ENCODE results near the gene STN1. TPM values are rescaled to one million over a fixed set of nuclear protein-coding genes. Genes with fewer than 3 reads are reported as not detected.

Gene STN1
- polyA plus RNA-seq, 4 donors: 24.8 to 27.6 (median 27.3) TPM

DNA sequence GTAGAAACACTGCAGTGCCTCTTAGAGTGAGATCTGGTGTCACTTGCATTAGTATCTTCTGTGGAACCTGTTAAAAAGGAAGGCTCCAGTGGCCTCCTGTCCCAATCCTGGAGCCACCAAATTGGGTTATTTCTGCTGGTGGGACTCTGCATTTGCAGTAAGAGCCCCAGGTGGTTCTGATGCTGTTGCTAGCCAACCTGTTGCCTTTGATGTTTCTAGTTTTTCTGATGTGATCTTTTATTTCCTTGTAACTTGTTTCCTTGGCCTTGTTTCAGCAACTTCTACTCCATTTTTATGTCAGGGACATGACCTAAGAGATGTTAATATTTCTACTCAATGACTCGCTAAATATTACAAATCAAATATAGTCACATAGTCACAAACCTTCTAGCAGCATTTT lies 12.5 kb upstream of the STN1 start:
- DNase-seq (ENCODE audit: low read depth in 4 of 4, low spot score in 3 of 4): no peak

DNA sequence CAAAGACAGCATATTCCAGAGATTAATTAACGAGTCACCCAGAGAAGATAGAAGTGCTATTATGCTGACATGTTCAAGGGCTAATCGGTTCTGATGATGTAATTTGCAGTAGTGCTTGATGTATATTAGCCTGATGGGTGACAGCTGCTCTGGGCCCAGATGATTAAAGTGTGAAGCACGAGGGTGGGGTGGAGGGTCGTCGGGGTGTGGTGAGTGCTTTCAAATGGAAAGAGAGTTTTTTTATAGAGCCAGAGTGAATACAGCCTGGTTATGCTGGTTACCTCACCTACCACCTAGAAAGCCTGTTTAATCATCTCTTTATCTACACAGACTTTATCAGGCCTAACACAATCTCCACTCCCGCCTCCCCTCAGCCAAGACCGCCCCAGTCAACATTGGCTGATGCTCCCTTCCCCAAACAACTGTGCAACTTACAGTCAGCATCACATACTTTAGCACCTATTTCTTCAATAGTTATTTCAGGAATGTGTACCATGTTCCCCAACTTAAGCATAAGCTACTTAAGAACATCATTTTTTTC lies 11.5 kb upstream of the STN1 start:
- DNase-seq (ENCODE audit: low read depth in 4 of 4, low spot score in 3 of 4): no peak

DNA sequence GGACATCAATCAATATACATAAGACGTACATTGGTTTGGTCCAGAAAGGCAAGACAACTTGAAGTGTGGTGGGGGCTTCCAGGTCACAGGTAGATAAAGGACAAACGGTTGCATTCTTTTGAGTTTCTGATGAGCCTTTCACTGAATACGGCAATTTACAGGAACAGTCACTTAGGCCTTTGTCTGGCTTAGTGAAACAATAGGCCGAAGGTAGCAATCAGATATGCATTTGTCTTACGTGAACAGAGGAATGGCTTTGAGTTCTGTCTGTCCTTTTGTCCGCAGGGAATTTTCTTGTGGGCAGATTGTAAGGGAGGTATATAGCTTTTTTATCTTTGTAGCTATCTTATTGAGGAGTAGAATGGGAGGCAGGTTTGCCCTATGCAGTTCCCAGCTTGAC lies 10.8 kb upstream of the STN1 start:
- no peak for DNase-seq (ENCODE audit: low read depth in 4 of 4, low spot score in 3 of 4)

DNA sequence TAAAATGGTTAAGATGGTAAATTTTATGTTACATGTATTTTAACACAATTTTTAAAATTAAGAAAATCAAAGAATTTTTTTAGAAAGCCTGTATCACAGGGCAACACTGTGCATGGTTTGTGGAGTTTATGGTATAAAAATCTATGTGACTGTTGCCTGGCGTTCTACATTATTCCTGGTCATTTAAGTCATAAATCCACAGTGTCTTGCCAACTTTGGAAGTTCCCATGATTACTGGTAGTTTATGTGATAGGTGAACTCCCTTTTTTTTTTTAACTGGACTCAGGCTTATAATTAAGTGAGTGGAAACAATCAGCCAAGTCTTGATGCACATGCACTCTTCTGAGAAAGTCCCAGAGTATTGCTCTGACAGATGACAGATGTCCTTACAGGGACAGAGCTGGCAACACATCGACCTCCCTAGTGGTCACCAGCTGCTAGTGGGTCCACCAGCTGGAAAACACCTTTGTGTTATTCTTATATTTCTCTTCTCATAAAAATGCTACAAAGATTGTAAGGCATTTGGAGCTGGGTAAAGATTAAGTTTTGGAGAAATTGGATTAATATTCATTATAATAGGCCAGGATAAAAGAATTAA lies 8.8 kb upstream of the STN1 start:
- no peak for DNase-seq (ENCODE audit: low read depth in 4 of 4, low spot score in 3 of 4)

DNA sequence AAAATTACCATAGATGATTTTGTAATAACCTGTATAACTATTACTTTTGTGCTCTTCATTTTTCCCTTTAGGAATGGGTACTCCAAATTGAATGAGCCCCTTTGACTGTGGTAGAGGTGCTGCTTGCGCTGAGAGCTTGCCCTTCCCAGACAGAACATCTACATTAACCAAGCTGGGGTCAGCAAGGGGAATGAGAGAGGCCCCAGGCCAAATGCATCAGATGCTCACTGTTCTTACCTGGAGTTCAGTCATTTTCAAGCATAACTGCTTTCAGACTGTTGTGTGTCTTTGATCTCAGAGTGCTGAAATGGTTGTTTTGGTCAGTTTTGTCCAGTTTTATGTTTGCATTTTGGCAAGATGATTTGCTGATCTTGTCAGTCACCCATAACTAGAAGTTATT lies 7.6 kb upstream of the STN1 start:
- DNase-seq (ENCODE audit: low read depth in 4 of 4, low spot score in 3 of 4): no peak

DNA sequence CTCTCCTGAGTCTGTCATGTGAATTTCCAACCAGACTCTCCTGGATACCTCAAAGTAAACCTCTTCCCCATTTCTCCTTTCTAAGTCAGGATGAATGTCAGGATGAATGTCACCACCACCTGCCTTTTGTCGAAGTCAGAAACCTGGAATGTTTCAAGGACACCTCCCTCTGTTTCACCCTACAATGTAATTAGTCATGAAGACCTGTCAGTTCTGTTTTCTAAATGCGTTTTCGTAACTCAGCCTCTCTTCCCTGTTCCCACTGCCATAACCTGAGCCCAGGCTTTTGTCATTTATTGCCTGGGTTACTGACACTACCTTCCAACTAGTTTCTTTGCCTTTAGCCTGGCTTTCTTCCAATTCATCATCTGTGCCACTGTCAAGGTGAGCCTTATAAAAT lies 5.5 kb upstream of the STN1 start:
- DNase-seq (ENCODE audit: low read depth in 4 of 4, low spot score in 3 of 4): no peak

DNA sequence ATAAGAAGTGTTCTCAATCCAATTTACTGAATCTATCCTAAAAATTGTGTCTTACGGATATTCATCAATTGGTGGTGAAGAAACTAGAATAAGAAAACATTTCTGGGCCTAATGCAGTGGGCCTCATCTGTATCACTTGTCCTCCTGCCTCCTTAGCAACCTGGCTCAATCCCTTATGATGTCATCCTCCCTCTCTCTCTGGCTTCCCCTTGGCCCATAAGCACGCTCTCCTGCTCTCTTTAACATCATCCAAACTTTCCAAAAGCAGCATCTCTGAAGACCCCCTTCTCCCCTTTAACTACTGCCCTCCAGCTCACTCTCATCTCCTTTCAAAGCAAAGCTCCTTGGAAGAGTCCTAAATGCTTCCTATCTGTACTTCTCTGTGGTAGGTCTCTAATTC lies 4.7 kb upstream of the STN1 start:
- no peak for DNase-seq (ENCODE audit: low read depth in 4 of 4, low spot score in 3 of 4)

DNA sequence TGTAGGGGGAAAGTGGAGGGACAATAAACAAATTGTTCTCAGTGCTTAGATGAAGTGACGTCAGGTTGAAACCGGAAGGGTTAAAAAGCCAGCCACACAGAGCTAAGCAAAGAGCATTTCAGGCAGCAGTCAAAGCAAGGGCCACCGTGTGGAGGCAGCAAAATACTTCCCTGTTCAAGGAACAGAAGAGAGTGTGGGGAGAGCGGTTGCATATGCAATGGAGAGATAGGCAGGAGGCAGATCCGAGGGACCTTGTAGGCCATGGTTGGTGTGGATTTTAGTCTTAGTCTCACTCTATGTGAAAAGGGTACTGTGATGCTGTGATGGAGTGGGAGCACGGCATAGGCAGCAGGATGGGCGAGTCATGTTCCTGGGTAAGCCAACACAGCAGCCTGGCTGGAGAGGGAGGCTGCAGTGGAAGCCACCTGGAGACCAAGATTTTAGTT lies 3.8 kb upstream of the STN1 start:
- DNase-seq (ENCODE audit: low read depth in 4 of 4, low spot score in 3 of 4): no peak

DNA sequence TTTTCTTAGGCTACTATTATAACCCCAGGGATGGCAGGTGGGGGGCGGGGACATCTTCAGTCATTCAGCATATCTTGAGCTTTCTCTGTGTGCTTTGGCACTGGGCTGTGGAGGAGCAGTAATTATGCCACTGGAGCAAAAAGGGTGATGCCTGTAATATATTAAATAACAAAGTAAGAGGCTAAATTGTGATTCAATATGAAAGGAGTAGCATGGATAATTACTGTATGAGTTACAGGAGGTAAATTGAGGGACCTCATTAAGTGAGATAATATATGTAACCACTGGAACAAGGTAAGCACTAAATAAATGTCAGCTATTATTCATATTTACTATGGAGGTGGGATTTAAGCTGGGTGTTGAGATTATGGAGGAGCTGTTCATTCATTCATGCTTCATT lies 3.3 kb upstream of the STN1 start:
- no peak for DNase-seq (ENCODE audit: low read depth in 4 of 4, low spot score in 3 of 4)

DNA sequence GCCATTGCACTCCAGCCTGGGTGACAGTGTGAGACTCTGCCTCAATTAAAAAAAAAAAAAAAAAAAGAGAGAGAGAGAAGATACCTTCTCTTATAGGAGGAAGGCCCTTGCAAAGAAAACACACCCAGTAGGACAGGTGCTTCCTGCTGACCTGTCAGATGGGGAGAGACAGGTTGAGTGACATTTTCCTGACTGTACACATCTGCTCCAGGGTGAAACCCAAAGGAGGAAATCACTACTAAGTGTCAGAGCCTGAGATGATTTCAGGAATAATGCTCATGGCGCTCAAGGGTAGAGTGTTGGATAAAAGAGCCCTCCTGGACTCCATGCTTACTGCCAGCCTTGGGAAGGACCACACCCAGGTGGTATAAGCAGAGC lies 1.7 kb upstream of the STN1 start:
- no peak for DNase-seq (ENCODE audit: low read depth in 4 of 4, low spot score in 3 of 4)

DNA sequence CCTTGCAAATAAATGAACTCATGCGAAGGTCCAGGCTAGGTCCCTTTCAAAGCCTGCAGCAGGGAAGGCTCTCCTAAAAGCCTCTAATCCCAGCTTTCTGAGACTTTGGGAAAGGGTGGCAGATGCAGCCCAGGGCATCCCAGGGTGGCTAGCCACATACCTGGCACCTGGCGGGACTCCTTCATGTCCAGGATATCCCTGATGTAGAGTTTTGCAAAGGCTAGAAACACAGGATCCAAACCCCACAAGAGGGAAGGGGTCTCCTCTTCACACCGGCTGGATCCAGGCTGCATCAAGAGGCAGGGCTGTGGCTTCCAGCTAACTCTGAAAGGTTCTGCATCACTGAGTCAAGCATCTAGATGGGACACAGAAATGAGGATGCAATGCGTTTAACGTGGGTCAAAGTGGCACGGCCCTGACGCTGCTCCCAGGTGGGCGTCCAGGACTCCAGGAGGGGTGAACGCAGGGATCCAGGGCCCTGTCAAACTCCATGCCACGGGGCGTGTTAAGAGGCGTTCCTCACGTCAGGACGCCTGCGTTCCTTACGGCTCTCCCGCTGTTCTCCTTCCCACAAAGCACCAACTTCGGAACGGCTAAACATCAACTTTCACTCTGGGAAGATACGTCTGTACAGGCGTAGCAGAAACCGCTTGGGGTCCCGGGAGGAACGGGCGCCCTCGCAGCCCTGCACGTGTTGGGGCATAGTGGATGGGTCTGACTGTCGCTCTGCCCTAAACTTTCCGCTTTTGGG lies 507 bp downstream of the STN1 start:
- DNase-seq (ENCODE audit: low read depth in 4 of 4, low spot score in 3 of 4): no peak

DNA sequence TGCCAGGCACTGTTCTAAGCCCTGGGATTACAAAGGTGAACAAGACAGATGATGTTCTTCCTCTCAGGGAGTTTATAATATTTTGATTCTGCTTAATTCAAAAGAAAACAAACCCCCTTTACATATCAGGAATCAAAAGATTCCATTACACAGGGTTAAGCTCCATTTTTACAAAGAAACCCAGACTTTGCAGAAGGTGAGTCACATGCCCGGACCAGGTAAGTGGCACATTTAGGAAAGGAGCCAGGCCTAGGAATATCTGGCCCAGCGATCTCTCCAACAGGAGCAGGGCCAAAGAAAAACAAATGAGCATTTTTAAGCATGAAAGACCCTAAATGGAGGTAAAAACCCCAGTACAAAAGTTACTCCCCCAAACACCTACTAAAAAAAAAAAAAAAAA lies 1.1 kb downstream of the STN1 start:
- DNase-seq (ENCODE audit: low read depth in 4 of 4, low spot score in 3 of 4): no peak

DNA sequence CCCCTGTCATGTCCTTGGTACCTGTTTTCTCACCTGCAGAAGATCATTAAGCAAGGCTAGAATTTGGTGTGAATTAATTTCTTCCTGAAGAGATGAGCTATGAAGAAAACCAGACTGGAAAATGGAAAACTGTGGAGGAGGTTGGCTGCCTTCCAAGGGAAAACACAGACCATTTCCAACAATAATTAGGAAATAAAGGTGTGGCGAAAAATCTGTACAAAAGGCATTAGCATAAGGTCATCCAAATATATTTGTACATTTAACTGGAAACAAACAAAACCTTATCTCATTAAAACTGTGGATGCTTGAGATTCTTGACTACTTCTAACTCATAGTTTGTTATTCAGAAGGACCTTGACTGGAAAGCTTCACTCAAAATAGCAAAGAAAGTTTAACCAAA lies 1.7 kb downstream of the STN1 start:
- DNase-seq (ENCODE audit: low read depth in 4 of 4, low spot score in 3 of 4): no peak

DNA sequence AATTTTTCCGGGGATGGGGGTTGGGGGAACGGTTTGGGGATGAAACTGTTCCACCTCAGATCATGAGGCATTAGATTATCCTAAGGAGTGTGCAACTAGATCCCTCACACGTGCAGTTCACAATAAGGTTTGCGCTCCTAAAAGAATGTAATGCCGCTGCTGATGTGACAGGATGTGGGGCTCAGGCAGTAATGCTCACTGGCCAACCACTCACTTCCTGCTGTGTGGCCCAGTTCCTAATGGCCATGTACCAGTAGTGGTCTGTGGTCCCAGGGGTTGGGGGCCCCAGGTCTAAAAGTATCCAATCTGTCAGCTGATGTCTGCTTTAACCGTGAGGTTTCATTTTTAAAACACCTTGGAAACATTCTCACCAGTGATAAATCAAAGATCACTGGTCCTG lies 2.2 kb downstream of the STN1 start:
- no peak for DNase-seq (ENCODE audit: low read depth in 4 of 4, low spot score in 3 of 4)

DNA sequence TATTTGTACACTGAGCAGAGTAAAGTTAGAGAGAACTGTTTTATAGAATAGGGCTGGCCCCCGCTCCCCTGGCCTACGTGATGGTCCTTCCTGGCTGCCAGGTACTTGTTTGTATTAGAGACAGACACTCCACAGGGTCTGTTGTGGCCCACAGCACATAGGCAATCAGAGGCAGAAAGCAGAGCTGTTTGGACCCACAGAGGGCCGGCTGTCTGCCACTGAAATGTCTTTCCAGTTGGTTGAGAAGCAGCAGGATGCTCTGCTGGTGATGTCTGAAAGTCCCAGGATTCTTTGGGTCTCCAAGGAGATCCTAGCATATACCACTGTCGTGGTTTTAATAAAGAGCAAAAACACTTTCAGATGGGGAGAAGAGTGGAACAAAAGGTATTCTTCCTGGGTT lies 5.2 kb downstream of the STN1 start:
- DNase-seq (ENCODE audit: low read depth in 4 of 4, low spot score in 3 of 4): no peak

DNA sequence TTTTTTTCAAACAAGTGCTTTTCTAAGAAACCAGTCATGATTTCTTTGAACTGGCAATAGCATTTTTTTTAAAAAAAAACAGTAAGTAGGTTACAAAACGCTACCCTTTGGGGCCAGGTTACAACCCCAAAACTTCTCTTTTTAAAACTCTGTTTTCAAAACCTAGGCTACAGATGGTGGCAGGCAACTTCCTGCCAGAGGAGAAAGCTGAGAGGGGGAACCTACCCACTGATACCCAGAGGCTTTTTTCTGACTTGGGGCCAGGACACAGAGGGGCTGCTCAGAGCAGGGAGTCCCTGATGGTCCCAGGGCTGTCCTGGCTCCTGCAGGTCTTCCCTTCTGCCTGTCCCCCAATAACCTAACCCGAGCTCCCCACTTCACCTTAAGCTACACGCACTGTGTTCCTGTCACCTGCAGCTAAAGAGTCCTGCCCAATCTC lies 6.9 kb downstream of the STN1 start:
- DNase-seq (ENCODE audit: low read depth in 4 of 4, low spot score in 3 of 4): no peak

DNA sequence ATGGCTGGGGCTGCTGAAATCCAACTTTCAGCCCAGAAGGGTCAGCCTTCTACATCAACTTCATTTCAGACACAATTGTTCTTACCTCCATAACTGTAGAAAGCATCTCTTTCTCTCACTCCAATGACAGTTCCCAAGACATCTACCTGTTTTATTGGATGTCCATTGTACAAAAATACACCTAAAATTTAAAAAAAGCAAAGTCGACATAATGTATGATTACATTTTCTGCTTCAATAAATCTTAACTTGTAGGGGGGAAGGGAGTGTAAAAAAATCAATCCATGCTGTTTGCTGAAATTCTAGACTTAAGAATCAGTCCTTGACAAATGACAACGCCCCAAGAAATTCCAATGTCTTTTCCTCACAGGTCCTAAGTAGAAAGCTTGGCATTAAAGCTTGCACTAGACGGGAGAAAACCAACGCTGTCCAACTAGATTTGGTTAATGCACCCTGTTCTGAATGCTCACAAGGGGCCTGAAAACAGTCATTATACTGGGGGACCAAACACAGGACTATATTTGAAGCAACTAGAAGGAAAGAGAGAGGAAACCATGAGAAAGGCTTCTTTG lies 7.5 kb downstream of the STN1 start:
- no peak for DNase-seq (ENCODE audit: low read depth in 4 of 4, low spot score in 3 of 4)

DNA sequence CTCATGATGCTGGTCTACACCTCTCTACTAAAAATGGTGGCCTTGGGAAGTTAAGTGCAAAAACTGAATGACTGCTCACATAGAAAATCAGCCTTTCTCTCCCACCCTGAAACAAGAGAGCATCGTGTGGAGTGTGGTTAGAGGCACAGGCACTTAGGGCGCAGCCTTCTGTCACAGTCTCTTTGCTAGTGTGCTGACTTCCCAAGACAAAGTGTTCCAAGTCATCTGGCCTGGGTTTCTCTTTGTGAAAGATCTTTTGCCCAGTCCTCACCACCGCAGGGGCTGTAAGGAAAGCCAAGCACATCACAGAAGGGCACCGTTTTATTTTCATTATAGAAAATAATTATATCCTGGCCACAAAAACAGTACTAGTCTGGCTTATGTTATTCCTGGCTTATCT lies 12.5 kb downstream of the STN1 start:
- no peak for DNase-seq (ENCODE audit: low read depth in 4 of 4, low spot score in 3 of 4)

DNA sequence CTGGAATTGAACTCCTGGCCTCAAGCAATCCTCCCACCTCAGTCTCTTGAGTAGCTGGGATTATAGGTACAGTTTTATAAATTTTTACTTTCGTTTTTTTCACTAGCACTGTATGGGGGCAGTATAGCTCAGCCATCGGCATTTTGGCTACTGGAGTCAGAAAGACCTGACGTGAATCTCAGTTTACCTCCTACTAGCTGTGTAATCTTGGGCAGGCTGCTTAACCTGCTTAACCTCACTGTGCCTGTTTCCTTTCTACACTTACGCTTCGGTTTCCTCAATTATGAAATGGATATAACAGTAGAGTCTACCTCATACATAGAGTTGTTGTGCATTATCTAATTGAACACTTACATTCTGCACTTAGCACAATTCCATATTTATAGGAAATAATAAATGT lies 16.7 kb downstream of the STN1 start:
- no peak for DNase-seq (ENCODE audit: low read depth in 4 of 4, low spot score in 3 of 4)

DNA sequence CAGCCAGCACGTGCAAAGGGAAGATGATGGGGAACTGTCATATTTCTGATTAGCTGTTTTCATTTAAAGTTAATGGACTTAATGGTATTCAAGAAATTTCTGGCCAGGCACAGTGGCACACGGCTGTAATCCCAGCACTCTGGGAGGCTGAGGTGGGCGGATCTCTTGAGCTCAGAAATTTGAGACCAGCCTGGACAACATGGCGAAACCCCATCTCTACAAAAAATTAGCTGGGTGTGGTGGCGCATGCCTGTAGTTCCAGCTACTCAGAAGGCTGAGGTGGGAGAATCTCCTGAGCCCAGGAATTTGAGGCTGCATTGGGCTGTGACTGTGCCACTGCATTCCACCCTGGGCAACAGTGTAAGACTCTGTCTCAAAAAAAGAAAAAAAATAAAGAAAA lies 18.7 kb downstream of the STN1 start:
- DNase-seq (ENCODE audit: low read depth in 4 of 4, low spot score in 3 of 4): no peak

DNA sequence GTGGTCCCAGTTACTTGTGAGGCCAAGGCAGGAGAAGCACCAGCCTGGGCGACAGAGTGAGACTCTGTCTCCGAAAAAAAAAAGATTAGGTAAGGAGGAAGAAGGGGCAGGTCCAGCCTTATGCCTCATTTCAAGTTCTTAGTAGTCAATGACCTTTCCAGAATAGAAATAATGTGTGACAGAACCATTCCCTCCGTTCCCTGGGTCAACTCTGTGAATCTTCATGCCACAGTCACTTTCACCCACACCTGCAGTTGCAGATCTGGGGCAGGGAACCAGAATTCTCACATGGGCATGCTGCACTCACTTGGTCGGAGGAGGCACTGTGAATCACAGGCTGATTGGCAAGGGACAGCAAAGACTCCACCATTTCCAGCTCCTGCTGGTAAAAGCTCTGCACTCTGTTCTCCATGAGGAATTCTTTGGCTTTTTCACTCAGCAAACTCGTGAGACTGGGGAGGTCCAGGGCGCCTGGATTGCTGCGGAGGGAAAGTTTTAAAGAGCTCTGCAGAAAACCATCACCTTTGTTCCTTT lies 20.7 kb downstream of the STN1 start:
- DNase-seq (ENCODE audit: low read depth in 4 of 4, low spot score in 3 of 4): no peak

DNA sequence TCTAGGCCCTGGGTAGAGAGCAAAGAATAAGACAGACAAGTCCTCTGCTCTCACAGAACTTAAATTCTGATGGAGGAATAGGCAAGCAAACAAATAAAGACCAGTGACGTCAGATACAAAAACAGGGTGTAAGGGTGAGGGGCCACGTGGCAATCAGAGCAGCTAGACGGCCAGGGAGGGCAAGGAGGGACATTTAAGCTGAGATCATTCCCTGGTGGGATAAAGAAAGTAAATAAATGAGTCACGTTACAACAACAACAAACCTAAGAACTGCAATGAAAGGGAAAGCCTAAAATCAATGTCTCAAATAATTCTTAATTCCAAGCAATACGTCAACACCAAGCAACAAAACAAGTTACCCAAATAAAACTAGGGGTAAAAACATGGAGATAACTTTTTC lies 21.8 kb downstream of the STN1 start:
- no peak for DNase-seq (ENCODE audit: low read depth in 4 of 4, low spot score in 3 of 4)

All from right renal pelvis (tissue), 4 donors.